Ectodermal cell (in vitro differentiated cells): Measurements from ENCODE around the gene LRRIQ3. TPM values are rescaled to one million over a fixed set of nuclear protein-coding genes. Genes with fewer than 3 reads are reported as not detected.

ENCODE experiments used
- H3K27ac ChIP-seq: 2 replicates; pipeline ENCODE4 v1.7.0; 2013; ENCODE audit warnings: mild to moderate bottlenecking, low read depth, low read length; ENCODE audit not compliant: insufficient read depth, poor library complexity, severe bottlenecking
- H3K27me3 ChIP-seq: 2 replicates; pipeline ENCODE4 v1.7.0; 2013; ENCODE audit warnings: mild to moderate bottlenecking, low read length; ENCODE audit not compliant: insufficient read depth, control insufficient read depth, poor library complexity, severe bottlenecking
- H3K36me3 ChIP-seq: one replicate; pipeline ENCODE4 v1.7.0; 2013; ENCODE audit warnings: low read length; ENCODE audit not compliant: control insufficient read depth, insufficient read depth
- H3K4me1 ChIP-seq: one replicate; pipeline ENCODE4 v1.7.0; 2013; ENCODE audit warnings: low read length; ENCODE audit not compliant: control insufficient read depth, insufficient read depth
- H3K4me3 ChIP-seq: 2 replicates; pipeline ENCODE4 v1.7.0; 2013; ENCODE audit warnings: low read depth, low read length, control low read depth; ENCODE audit not compliant: insufficient read depth
- H3K9me3 ChIP-seq: 2 replicates; pipeline ENCODE4 v1.7.0; 2013; ENCODE audit warnings: mild to moderate bottlenecking, low read length, moderate library complexity; ENCODE audit not compliant: control insufficient read depth
- WGBS, 2 experiments: methylation state at CpG; one replicate each; pipeline ENCODE4 v1.1.7; 2013; ENCODE audit warnings: missing lambda C conversion rate in 2 of 2; 5-methylcytosine and 5-hydroxymethylcytosine counted together
- polyA plus RNA-seq, 4 experiments: library from polyadenylated mRNA; stranded (reverse); fragments of 50-300 nt; gene quantifications; one replicate each; pipeline ENCODE4 v1.2.3, GENCODE V29; 2013

Gene LRRIQ3
- polyA plus RNA-seq (2013, experiment 1 of 4), result 0.94 TPM
- 0.78 TPM for polyA plus RNA-seq (2013, experiment 2 of 4)
- 1.4 TPM for polyA plus RNA-seq (2013, experiment 3 of 4)
- polyA plus RNA-seq (2013, experiment 4 of 4), result 0.89 TPM

DNA sequence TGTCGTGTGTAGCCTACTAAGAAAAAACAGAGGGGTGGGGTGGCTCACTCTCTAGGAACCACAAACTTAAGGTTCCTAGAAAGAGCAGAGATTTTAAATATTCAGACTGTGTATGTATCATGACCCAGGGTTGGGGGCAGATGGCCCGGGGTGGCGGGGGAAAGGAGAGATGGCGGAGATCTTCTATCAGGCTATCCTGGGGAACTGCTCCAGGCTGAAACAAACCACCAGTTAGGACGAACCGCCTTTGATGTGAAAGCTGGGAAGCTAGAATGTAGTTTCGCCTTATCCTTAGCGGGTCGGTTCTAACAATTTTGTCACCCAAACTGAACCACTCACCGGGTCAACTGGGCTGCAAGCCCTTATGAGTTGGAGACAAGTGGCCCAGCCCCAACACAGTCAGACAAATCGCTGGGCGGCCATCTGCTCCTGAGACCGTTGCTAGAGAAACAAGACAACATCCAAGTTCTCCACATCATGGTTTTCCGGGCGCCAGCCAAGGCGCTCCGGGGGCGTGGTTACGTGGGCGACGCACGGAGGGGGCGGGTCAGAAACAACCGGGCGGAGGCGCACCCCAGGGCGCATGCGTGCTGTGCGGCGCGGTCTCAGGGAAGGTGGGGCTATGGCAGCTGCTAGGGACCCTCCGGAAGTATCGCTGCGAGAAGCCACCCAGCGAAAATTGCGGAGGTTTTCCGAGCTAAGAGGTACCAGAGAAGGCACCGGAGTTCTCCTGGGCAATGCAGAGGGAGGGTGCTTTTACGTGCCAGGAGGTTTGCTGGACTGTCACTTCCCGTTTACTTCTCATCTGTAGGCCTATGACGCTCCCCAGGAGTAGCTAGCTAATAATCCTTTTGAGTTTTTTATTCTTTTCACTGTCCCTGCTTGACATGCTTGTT lies at the start of gene LRRIQ3, which contains the start of gene FPGT:
Gene LRRIQ3, minus strand, starts transcription at position 520 of the 896 bp plus-strand sequence. CDS start 14,492 bp downstream, outside the sequence.
Gene FPGT, plus strand, starts transcription at position 586 of the 896 bp plus-strand sequence. Its CDS starts 37 bp downstream, at position 623.
- no peak within 1 kb of the TSS for H3K27ac ChIP-seq
- no peaks in the 10 kb centered on the region for H3K4me1 ChIP-seq
- H3K4me3 ChIP-seq, result peak within 1 kb of the TSS; percentile 44
- H3K36me3 ChIP-seq, result no peaks in the 10 kb centered on the region
- H3K27me3 ChIP-seq, result no peaks in the 10 kb centered on the region
- no peaks in the 10 kb centered on the region for H3K9me3 ChIP-seq
- 39% methylated on average over 41 of the region's 41 CpGs for WGBS, 2 experiments

GRCh38 chr1:74246315-74246714 lies 48.3 kb upstream of the LRRIQ3 start:
- Histone ChIP-seq H3K4me1 (peaks cover 21% of the 10 kb centered on the region), H3K27me3 (no peaks in the 10 kb centered on the region), H3K36me3 (no peaks in the 10 kb centered on the region), H3K4me3 (no peak overlapping the region), H3K9me3 (peaks cover 4% of the 10 kb centered on the region), H3K27ac (no peak overlapping the region)
- WGBS, 2 experiments, result 88 to 91% methylated on average over 1 to 2 of the region's 2 CpGs

DNA sequence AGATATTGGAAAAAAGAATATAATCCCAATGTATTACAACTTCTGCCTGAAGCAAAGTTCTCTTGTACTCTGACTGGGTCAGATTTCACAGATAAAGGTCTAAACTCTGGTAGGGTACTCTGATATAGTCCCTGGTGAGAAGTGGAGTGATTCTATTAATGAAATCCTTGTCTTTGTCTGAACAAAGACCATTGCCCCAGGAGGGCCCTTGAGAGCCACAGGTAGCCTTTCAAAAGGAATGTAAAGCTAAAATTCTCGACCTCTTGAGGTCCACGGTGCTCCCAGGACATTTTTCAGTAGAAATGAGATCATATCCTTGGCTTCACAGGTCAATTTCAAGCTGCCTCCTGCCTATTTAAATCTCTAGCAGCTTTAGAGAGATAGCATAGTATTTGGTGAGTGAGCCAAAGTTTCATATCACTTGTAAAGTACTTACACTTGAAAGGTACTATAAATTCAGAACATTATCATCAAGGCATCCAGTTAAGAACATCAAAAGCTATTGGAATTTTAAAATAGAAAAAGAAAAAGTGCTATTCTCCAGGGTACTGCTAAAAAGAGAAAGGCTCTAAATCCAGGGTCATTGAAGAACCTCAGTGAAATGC lies 47.3 kb upstream of the LRRIQ3 start:
- no peaks in the 10 kb centered on the region for H3K36me3 ChIP-seq
- H3K27me3 ChIP-seq, result no peaks in the 10 kb centered on the region
- H3K4me3 ChIP-seq, result no peak overlapping the region
- WGBS, 2 experiments, result 0% methylated on average over 2 of the region's 2 CpGs
- H3K27ac ChIP-seq, result peak overlapping the region; percentile 64
- peaks cover 21% of the 10 kb centered on the region for H3K4me1 ChIP-seq
- H3K9me3 ChIP-seq, result peaks cover 4% of the 10 kb centered on the region

- H3K9me3 ChIP-seq, result no peaks in the 10 kb centered on the region
- H3K27me3 ChIP-seq, result no peaks in the 10 kb centered on the region
- no peaks in the 10 kb centered on the region for H3K4me1 ChIP-seq
- H3K36me3 ChIP-seq, result no peaks in the 10 kb centered on the region
- no peak overlapping the region for H3K4me3 ChIP-seq
- H3K27ac ChIP-seq, result no peak overlapping the region
- WGBS, 2 experiments, result 94 to 97% methylated on average over 3 of the region's 4 CpGs
Measured at GRCh38 chr1:74237787-74238186, 39.8 kb upstream of the LRRIQ3 start.

- no peaks in the 10 kb centered on the region for H3K4me1 ChIP-seq
- WGBS, 2 experiments, result 77 to 100% methylated on average over 1 of the region's 1 CpG
- H3K36me3 ChIP-seq, result no peaks in the 10 kb centered on the region
- H3K4me3 ChIP-seq, result no peak overlapping the region
- H3K27me3 ChIP-seq, result no peaks in the 10 kb centered on the region
- no peak overlapping the region for H3K27ac ChIP-seq
- no peaks in the 10 kb centered on the region for H3K9me3 ChIP-seq
Measured at GRCh38 chr1:74237035-74237434, 39.1 kb upstream of the LRRIQ3 start.

- no peak overlapping the region for H3K4me3 ChIP-seq
- no peaks in the 10 kb centered on the region for H3K36me3 ChIP-seq
- no peak overlapping the region for H3K27ac ChIP-seq
- H3K4me1 ChIP-seq, result no peaks in the 10 kb centered on the region
- H3K9me3 ChIP-seq, result no peaks in the 10 kb centered on the region
- no peaks in the 10 kb centered on the region for H3K27me3 ChIP-seq
- 94 to 95% methylated on average over 3 of the region's 3 CpGs for WGBS, 2 experiments
Measured at GRCh38 chr1:74236440-74236839, 38.5 kb upstream of the LRRIQ3 start.

GRCh38 chr1:74235153-74235552 lies 37.2 kb upstream of the LRRIQ3 start, which contains the start of gene TNNI3K:
TNNI3K (plus strand) TSS chr1:74235387; CDS start chr1:74235452, 65 bp downstream.
- H3K36me3 ChIP-seq, result no peaks in the 10 kb centered on the region
- H3K27me3 ChIP-seq, result no peaks in the 10 kb centered on the region
- 87 to 91% methylated on average over 2 of the region's 2 CpGs for WGBS, 2 experiments
- H3K27ac ChIP-seq, result no peak within 1 kb of the TSS
- H3K9me3 ChIP-seq, result no peaks in the 10 kb centered on the region
- H3K4me3 ChIP-seq, result no peak within 1 kb of the TSS
- H3K4me1 ChIP-seq, result no peaks in the 10 kb centered on the region

GRCh38 chr1:74223453-74223852 lies 25.5 kb upstream of the LRRIQ3 start:
- no peaks in the 10 kb centered on the region for H3K27me3 ChIP-seq
- no peaks in the 10 kb centered on the region for H3K36me3 ChIP-seq
- no peaks in the 10 kb centered on the region for H3K4me1 ChIP-seq
- H3K27ac ChIP-seq, result no peak overlapping the region
- 90 to 92% methylated on average over 3 of the region's 3 CpGs for WGBS, 2 experiments
- H3K4me3 ChIP-seq, result no peak overlapping the region
- H3K9me3 ChIP-seq, result no peaks in the 10 kb centered on the region

- Histone ChIP-seq H3K4me3 (no peak overlapping the region), H3K4me1 (no peaks in the 10 kb centered on the region), H3K27me3 (no peaks in the 10 kb centered on the region), H3K36me3 (no peaks in the 10 kb centered on the region), H3K9me3 (no peaks in the 10 kb centered on the region), H3K27ac (no peak overlapping the region)
- 90 to 92% methylated on average over 5 of the region's 5 CpGs for WGBS, 2 experiments
Measured at GRCh38 chr1:74222701-74223100, 24.7 kb upstream of the LRRIQ3 start.

DNA sequence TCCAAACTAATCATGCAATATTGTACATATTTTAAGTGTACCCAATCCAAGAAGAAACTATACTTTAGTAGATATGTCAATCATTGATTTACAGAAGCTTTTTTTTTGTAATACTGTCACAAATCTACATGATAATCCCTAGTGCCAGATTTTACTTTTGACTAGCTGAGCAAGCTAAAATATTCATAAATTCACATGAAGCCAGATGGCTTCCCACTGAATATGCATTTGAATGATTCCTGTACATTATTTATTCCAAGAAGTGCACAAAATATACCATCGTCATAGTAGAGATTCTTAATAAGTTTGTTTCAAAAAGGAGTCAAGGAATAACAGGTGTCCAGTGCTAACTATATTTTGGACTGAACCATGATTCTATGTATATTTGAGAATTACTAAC lies 17.3 kb upstream of the LRRIQ3 start:
- Histone ChIP-seq H3K9me3 (no peaks in the 10 kb centered on the region), H3K4me3 (no peak overlapping the region), H3K4me1 (peaks cover 4% of the 10 kb centered on the region), H3K36me3 (no peaks in the 10 kb centered on the region), H3K27ac (no peak overlapping the region), H3K27me3 (no peaks in the 10 kb centered on the region)
- WGBS, 2 experiments, result 100% methylated on average over 1 of the region's 1 CpG
